Left lung (tissue), 10 donors: ENCODE results near the gene GNG7. TPM values are rescaled to one million over a fixed set of nuclear protein-coding genes. Genes with fewer than 3 reads are reported as not detected.

Source experiments
- ATAC-seq: fragments of 200-7000 bp; cut with Tn5 transposase; one replicate; pipeline ENCODE4 v1.9.1; 2020; ENCODE audit warnings: moderate library complexity
- DNase-seq, 4 donors: peaks; one replicate each; pipeline ENCODE4 v3.0.0-alpha.2; 2013 to 2020
- H3K27ac ChIP-seq, 2 donors: fragments of 200-600 bp; sonication (generic) in 1 of 2; one replicate each; pipeline versions ENCODE4 v1.5.0 to v1.8.0; 2020 to 2021
- H3K27me3 ChIP-seq, 2 donors: fragments of 200-600 bp; sonication (generic) in 1 of 2; one replicate each; pipeline versions ENCODE4 v1.5.0 to v1.8.0; 2020 to 2021
- H3K36me3 ChIP-seq, 2 donors: fragments of 200-600 bp; sonication (generic) in 1 of 2; one replicate each; pipeline versions ENCODE4 v1.5.0 to v1.8.0; 2020 to 2021
- H3K4me1 ChIP-seq, 2 donors: fragments of 200-600 bp; one replicate each; pipeline ENCODE4 v1.8.0; 2021
- H3K4me3 ChIP-seq, 2 donors: fragments of 200-600 bp; sonication (generic) in 1 of 2; one replicate each; pipeline versions ENCODE4 v1.5.0 to v1.8.0; 2020 to 2021; ENCODE audit warnings: mild to moderate bottlenecking in 1 of 2
- H3K9me3 ChIP-seq, 2 donors: fragments of 200-600 bp; sonication (generic) in 1 of 2; one replicate each; pipeline versions ENCODE4 v1.5.0 to v1.8.0; 2020 to 2021
- CTCF ChIP-seq, 2 donors: fragments of 200-600 bp; sonication (generic) in 1 of 2; IDR thresholded peaks; one replicate each; pipeline versions ENCODE4 v1.5.0 to v1.8.0; 2021; ENCODE audit warnings: antibody characterized with exemption in 2 of 2
- intact Hi-C, 2 donors: fragments of 100-400 bp; cut with DNase I; formaldehyde crosslinking; loops; one replicate each; pipeline versions ENCODE4 v1.11.2 to v1.14.2; 2022
- polyA plus RNA-seq, 6 donors: library from polyadenylated mRNA; unstranded; fragments of 120-200 nt; gene quantifications; one replicate each; pipeline ENCODE4 v1.2.1, GENCODE V29; 2013; ENCODE audit not compliant: insufficient read length in 6 of 6
- total RNA-seq, 2 donors: library from RNA; stranded (reverse); fragmentation: NEBNext Ultra II Directional; extraction: Animal tissue kit (Norgen Biotek cat#: 25700); gene quantifications; one replicate each; pipeline ENCODE4 v1.2.1, GENCODE V29; 2021
- donor health status: DM: no; HTN: yes; CAD: no.
- donor health status: DM: no; HTN: no; CAD: no.

GNG7 gene
- total and polyA plus RNA-seq, 8 donors = 3.8 to 7.1 (median 5.5) TPM

GRCh38 chr19:2699413-2700140, 2.9 kb downstream of the GNG7 start:
- DNase-seq (no peak), ATAC-seq (no peak)
- H3K4me1 ChIP-seq = peaks cover 0 to 28% of the 10 kb centered on the region in 2 donors
- TF ChIP-seq CTCF (IDR thresholded peaks at IDR 0.05) = no peak
- intact Hi-C loops = no loop called here
- no peaks in the 10 kb centered on the region for H3K36me3 ChIP-seq
- no peak overlapping the region for H3K4me3 ChIP-seq
- H3K27me3 ChIP-seq = peaks cover 0 to 5% of the 10 kb centered on the region in 2 donors
- no peaks in the 10 kb centered on the region for H3K9me3 ChIP-seq
- no peak overlapping the region for H3K27ac ChIP-seq

- Histone ChIP-seq H3K36me3 (no peaks in the 10 kb centered on the region), H3K4me3 (no peak overlapping the region), H3K27ac (peak overlapping the region in 1 of 2 donors; percentile 45), H3K9me3 (no peaks in the 10 kb centered on the region), H3K4me1 (peaks cover 0 to 29% of the 10 kb centered on the region in 2 donors), H3K27me3 (no peaks in the 10 kb centered on the region)
- TF ChIP-seq CTCF (IDR thresholded peaks at IDR 0.05) = no peak
- intact Hi-C loops = no loop called here
- ATAC-seq (no peak), DNase-seq (no peak)
Observed at GRCh38 chr19:2694196-2694595, 8.3 kb downstream of the GNG7 start.

- no peaks in the 10 kb centered on the region for H3K36me3 ChIP-seq
- intact Hi-C loops = no loop called here
- no peak for ATAC-seq
Observed at GRCh38 chr19:2693492-2694160, 8.9 kb downstream of the GNG7 start.

GRCh38 chr19:2691951-2692350, 10.5 kb downstream of the GNG7 start:
- Histone ChIP-seq H3K36me3 (no peaks in the 10 kb centered on the region), H3K9me3 (no peaks in the 10 kb centered on the region), H3K27ac (no peak overlapping the region), H3K27me3 (no peaks in the 10 kb centered on the region), H3K4me3 (no peak overlapping the region), H3K4me1 (peaks cover 0 to 29% of the 10 kb centered on the region in 2 donors)
- TF ChIP-seq CTCF (IDR thresholded peaks at IDR 0.05) = no peak
- intact Hi-C loops = no loop called here
- no peak for ATAC-seq
- DNase-seq = no peak

More at GRCh38 chr19:2693492-2694160, 8.9 kb downstream of the GNG7 start:
- Histone ChIP-seq H3K9me3 (no peaks in the 10 kb centered on the region), H3K27ac (peak overlapping the region in 1 of 2 donors; percentile 8), H3K4me3 (no peak overlapping the region), H3K4me1 (peaks cover 0 to 29% of the 10 kb centered on the region in 2 donors), H3K27me3 (no peaks in the 10 kb centered on the region)
- DNase-seq = no peak
- TF ChIP-seq CTCF (IDR thresholded peaks at IDR 0.05) = no peak

- Histone ChIP-seq H3K36me3 (no peaks in the 10 kb centered on the region), H3K4me3 (no peak overlapping the region), H3K9me3 (no peaks in the 10 kb centered on the region), H3K4me1 (peaks cover 0 to 25% of the 10 kb centered on the region in 2 donors), H3K27ac (no peak overlapping the region), H3K27me3 (no peaks in the 10 kb centered on the region)
- no peak for ATAC-seq
- intact Hi-C loops = no loop called here
- no peak for TF ChIP-seq CTCF (IDR thresholded peaks at IDR 0.05)
- DNase-seq = no peak
Observed at GRCh38 chr19:2690856-2691255, 11.6 kb downstream of the GNG7 start.
